ENCODE measurements around the gene HCN2.
"Not testable (repeated sequence)": the region's sequence is repeated elsewhere in the genome, so short reads cannot be mapped to it uniquely, and the experiment has no call there.

The HCN2 gene

DNA sequence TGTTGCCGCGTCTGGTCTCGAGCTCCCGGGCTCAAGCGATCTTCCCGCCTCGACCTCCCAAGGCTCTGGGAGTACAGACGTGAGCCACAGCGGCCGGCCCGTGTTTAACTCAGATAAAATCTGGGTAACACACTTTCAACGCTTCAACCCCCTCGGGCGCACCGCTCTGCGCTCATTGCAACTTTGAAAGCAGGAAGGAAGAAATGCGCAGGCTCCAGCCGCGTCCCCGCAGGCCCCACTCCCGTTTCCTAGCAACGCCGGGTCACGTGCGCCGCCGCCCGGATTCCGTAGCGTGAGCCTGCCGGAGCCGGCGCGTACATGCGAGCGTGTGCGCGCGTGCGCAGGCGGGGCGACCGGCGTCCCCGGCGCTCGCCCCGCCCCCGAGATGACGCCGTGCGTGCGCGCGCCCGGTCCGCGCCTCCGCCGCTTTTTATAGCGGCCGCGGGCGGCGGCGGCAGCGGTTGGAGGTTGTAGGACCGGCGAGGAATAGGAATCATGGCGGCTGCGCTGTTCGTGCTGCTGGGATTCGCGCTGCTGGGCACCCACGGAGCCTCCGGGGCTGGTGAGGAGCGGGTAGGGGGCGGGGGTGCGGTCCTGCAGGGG is 17.4 kb upstream of the HCN2 start, which contains the start of gene BSG:
BSG (plus strand) TSS at position 457 of the 603 bp plus-strand sequence; CDS start at position 496, 39 bp downstream.
- DNase-seq, result peak; percentile 99

DNA sequence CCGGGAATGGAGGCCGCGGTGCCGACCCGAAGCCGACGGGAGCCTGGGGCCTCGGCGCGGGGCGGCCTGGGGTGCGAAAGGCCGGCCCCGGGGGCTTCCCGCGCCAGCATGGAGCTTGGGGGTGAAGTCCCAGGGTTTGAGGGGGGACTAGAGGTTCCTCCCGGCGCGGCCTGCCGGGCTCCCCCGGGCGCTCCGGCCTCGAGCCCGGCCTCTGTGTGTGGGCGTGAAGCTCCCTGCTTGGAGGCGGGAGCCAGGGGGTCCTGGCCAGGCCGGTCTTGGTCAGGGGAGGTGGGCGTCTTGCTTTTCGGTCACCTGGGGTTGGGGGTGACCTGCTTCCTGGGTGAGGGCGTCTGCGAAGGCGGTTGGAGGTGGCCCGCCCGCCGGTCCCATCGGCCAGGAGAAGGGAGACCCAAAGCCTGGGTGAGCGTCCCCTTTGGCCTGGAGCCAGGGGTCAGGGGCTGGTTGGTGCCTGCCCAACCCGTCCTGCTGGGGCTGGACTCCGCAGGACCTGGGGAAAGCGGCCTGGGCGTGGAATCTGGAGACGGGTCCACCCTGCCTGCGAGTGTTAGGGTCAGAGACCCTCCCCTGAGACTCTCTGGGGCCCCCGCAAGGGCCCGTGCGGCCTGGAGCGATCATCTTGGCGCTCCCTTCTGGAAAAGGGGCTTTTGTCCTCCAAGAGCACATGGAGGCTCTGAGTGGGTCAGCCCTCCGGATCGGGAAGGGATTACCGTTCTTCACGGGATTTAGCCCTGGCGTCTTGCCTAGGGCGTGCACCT is 16.8 kb upstream of the HCN2 start:
- DNase-seq, result no peak

GRCh38 chr19:573519-573825 is 16.2 kb upstream of the HCN2 start:
- no peak for DNase-seq

GRCh38 chr19:574658-575526 is 14.8 kb upstream of the HCN2 start:
- DNase-seq, result no peak

DNA sequence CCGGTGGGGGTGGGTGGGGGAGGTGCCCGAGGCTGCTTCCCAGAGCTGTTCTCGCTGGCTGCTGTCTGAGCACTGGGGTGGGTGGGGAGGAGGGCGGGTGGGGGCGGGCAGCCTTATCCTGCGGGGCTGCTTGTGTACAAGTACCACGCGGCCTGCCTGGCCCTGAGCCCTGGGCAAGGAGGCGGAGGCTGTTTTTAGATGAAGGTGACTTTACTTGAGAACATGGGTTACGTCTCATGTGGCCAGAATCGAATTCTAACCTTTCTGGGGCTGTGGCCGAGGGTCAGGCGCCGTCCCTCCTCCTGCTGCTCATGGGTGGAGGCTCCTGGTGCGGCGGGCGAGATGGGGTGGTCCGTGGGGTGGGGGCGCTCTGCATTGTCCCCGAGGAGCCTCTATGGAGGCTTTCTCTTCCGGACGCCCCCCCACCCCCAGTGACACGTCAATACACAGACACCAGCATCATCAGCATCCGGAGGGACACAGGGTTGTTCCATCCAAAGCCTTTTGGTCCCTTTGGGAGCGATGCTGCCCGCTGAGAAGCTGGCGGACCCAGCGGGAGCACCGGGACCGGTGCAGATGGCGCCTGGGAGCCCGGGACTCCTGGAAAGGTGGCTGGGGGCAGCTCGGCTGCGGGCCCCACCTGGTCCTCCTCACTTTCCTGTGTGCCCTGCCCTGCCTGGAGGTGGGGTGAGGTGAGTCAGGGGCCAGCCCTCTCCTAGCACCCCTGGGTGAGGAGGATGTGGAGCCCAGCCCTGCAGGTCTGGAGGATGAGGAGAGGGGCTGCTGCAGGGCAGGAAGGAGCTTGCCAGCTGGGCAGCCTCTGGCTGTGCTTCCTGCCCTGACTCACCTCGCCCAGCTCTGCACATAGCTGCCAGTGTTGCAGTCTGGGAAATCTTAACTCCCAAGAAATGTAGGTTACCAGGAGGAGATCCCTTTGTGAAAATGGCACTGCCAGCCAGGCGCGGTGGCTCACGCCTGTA is 13.9 kb upstream of the HCN2 start:
- DNase-seq, result no peak

DNA sequence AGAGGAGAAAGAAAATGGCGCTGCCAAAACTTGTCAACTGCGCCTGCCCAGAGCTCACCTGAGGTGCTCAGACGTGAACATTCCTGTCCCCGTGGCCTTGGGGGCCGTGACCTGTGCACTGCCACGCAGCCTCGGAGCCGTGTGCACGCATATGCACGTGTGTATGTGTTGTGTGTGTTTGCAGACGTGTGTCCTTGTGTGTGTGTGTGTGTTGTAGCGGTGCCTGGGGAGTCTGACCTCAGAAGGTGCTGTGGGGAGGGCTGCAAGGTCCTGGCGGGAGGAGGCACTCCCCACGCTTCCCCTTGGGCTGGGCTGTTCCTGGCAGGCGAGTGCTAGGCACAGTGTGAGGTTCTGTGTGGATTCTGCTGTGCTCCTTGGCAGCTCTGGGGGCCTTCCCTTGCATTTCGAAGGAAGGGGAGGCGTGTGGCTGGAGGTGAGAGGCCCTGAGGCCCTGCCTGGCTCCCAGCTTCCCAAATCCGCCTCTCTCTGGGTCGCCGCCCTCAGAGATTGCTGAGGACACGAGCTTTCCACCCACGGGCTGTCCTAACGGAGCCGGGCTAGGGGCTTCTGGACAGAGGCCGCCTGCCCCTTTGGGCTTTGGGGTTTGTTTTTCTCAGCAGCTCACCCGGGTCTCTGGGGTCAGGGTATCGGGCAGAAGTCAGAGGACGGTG is 12.8 kb upstream of the HCN2 start:
- no peak for DNase-seq

GRCh38 chr19:577439-578392 is 12.0 kb upstream of the HCN2 start:
- DNase-seq, result no peak

- no peak for DNase-seq
Observed at GRCh38 chr19:579111-579841, 10.4 kb upstream of the HCN2 start.

DNA sequence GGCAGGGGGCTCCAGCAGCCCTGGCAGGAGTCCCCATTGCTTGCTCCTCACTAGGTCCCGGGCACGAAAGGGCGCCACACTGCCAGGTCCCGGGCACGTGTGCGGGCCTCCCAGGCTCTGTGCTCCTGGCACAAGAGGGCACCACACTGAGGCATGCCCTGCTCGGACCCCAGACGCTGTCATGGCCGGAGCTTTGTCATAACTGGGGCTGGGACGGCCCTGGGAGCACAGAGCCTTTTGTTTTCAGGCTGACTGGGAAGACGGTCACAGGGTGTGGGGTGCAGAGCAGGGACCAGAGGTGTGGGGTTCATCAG is 9.9 kb upstream of the HCN2 start:
- DNase-seq, result no peak

DNA sequence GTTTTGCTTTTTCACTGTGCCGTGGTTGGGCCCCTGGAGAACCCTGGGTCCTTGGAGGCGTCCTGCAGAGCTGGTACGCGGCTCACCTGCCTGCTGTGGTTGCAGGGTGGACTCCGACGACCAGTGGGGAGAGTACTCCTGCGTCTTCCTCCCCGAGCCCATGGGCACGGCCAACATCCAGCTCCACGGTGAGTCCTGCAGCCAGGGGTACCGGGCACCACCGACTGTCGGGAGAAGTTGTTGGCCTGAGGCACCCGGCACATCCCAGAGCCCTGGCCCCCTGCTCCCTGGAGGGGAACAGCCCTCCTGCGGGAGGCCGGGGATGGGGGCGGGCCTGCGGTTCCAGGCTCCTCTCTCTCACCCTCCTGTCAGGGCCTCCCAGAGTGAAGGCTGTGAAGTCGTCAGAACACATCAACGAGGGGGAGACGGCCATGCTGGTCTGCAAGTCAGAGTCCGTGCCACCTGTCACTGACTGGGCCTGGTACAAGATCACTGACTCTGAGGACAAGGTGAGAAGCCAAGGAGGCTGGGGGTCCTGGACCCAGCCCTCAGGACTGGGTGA is 9.3 kb upstream of the HCN2 start:
- no peak for DNase-seq

- DNase-seq, result no peak
Observed at GRCh38 chr19:581399-582111, 8.1 kb upstream of the HCN2 start.

- no peak for DNase-seq
Observed at GRCh38 chr19:582497-583197, 7.0 kb upstream of the HCN2 start.

GRCh38 chr19:583198-583967 is 6.3 kb upstream of the HCN2 start:
- DNase-seq, result no peak

DNA sequence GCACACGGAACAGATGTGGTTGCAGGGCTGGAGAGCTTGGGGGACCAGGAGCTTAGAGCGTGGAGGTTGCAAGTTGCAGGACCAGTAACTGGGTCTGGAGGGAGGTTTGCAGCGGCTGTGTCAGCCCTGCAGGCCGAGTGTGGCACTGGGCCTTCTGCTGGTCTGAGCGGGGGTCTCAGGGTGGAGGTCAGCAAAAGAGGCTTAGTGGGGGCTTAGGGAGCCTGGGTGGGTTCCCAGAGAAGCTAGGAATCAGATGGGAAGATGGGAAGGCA is 5.8 kb upstream of the HCN2 start:
- no peak for DNase-seq

DNA sequence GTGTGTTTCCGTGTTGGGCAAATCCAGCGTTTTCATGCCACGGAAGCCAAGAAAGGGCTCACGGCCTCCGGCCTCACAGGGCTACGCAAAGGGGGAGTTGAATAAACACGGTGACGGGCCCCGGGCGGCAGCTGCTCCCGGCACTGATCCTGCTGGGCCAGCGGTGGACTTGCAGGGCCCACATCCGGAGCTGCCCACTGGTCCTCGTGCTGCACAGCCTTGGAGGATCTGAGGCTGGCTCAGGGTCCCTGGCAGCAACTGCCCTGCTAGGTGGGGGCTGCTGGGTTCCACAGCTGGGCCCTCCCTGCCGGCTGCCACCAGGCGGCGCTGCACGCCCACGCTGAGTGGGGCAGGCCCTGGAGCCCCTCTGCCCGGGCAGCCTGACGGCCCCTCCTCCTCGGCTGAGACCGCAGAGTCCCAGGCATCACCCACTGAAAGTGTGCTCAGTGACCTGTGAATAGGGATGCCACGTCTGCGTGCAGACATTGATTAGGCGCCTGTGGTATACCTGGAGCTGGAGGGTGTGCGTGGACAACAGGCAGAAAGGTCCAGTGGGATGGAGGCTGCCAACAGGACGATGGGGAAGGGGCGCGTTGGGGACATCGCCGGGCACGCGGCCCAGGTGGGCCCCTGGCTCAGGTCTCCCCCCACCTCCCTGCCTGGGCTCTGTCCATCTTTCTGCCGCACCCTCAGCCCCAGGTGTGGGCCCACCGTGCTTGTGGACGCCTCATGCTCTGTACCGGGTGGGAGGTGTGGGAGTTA is 5.3 kb upstream of the HCN2 start:
- DNase-seq, result peak; percentile 72

DNA sequence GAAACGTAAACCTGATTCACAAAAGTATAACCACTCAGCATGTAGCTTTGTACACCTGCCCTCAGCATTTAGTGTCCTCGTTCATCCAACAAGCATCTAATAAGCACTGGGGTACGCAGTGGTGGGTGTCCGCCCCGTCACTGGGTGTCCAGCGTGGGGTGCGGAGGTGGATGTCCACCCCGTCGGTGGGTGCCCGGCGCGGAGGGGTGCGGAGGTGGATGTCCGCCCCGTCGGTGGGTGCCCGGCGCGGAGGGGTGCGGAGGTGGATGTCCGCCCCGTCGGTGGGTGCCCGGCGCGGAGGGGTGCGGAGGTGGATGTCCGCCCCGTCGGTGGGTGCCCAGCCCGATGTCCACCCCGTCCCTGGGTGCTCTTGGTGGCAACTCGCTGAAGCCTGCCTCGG is 4.5 kb upstream of the HCN2 start:
- DNase-seq, result not testable (repeated sequence)

DNA sequence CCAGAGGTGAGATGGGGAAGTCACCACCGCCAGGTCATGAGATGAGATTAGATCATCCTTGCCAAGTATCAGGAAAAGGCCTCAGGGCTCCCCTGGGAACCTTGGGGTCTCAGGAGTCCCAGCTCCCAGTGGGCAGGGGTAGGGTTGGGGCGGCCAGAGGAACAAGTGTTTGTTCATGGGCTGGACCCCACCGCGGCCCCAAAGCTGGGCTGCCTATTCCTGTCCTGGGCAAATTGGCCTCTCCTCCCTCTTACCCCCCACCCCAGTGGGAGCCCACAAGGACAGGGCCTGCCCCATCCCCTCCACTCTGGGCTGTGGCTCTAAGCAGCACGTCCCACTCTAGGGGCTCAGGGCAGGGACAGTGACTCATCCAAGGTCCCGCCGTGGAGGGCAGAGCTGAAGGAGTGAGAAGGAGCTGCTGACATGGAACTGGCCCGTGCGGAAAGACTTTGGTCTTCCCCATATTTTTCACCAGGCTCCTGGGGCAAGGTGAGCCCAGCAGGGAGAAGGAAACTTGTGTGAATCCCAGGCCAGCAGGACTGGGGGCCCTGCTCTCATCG is 4.0 kb upstream of the HCN2 start:
- DNase-seq, result no peak
